Measurements from ENCODE around the gene AJM1. TPM values are rescaled to one million over a fixed set of nuclear protein-coding genes. Genes with fewer than 3 reads are reported as not detected.

Gene AJM1
- total RNA-seq, 1 donor from 2014 or later, result 3.3 TPM

GRCh38 chr9:136854113-136854841 lies 12.0 kb downstream of the AJM1 start:
- no peak overlapping the region for H3K4me3 ChIP-seq (ENCODE audit: insufficient read depth, low read depth, low read length)
- H3K9me3 ChIP-seq (ENCODE audit: insufficient read depth, low read depth, low read length), result no peaks in the 10 kb centered on the region
- Mint-ChIP-seq H3K36me3 (ENCODE audit: low read depth, unreplicated experiment) (no peaks in the 10 kb centered on the region), H3K9me3 (ENCODE audit: unreplicated experiment) (no peaks in the 10 kb centered on the region), H3K4me3 (ENCODE audit: unreplicated experiment) (no peak overlapping the region), H3K27ac (ENCODE audit: unreplicated experiment) (no peak overlapping the region), H3K4me1 (ENCODE audit: low read depth, unreplicated experiment) (peaks cover 2% of the 10 kb centered on the region), H3K27me3 (ENCODE audit: low read depth, unreplicated experiment) (no peaks in the 10 kb centered on the region)
- no peaks in the 10 kb centered on the region for H3K27me3 ChIP-seq (ENCODE audit: insufficient read depth, low read length)
- no peak for FAIRE-seq
- H2AFZ ChIP-seq (ENCODE audit: low read depth, low read length), result no peak overlapping the region
- H3K27ac ChIP-seq (ENCODE audit: low read depth, low read length), result no peak overlapping the region
- no peaks in the 10 kb centered on the region for H3K36me3 ChIP-seq (ENCODE audit: insufficient read depth, low read length)
- no peak overlapping the region for H3K4me2 ChIP-seq (ENCODE audit: low read length)
- H4K20me1 ChIP-seq (ENCODE audit: insufficient read depth, low read length), result peaks cover 20% of the 10 kb centered on the region
- H3K79me2 ChIP-seq (ENCODE audit: insufficient read depth, low read length), result peaks cover 11% of the 10 kb centered on the region
- DNase-seq (ENCODE audit: low read depth), result no peak
- no peak overlapping the region for H3K9ac ChIP-seq (ENCODE audit: low read length)
- no peak for TF ChIP-seq EZH2 (IDR thresholded peaks at IDR 0.05; ENCODE audit: insufficient read depth, low read length)
- TF ChIP-seq CTCF (IDR thresholded peaks at IDR 0.05; ENCODE audit: insufficient read depth, low read depth, low read length), result no peak
- H3K4me1 ChIP-seq (ENCODE audit: insufficient read depth, low read length), result peaks cover 13% of the 10 kb centered on the region

- no peak overlapping the region for H3K4me3 ChIP-seq (ENCODE audit: insufficient read depth, low read depth, low read length)
- H3K4me3 Mint-ChIP-seq (ENCODE audit: unreplicated experiment), result no peak overlapping the region
- H3K4me1 ChIP-seq (ENCODE audit: insufficient read depth, low read length), result peaks cover 12% of the 10 kb centered on the region
- no peak overlapping the region for H3K9ac ChIP-seq (ENCODE audit: low read length)
- no peaks in the 10 kb centered on the region for H3K36me3 Mint-ChIP-seq (ENCODE audit: low read depth, unreplicated experiment)
- no peak for FAIRE-seq
- peaks cover 21% of the 10 kb centered on the region for H4K20me1 ChIP-seq (ENCODE audit: insufficient read depth, low read length)
- H3K27me3 ChIP-seq (ENCODE audit: insufficient read depth, low read length), result no peaks in the 10 kb centered on the region
- peaks cover 2% of the 10 kb centered on the region for H3K4me1 Mint-ChIP-seq (ENCODE audit: low read depth, unreplicated experiment)
- no peaks in the 10 kb centered on the region for H3K27me3 Mint-ChIP-seq (ENCODE audit: low read depth, unreplicated experiment)
- H3K9me3 ChIP-seq (ENCODE audit: insufficient read depth, low read depth, low read length), result no peaks in the 10 kb centered on the region
- DNase-seq (ENCODE audit: low read depth), result no peak
- no peak for TF ChIP-seq EZH2 (IDR thresholded peaks at IDR 0.05; ENCODE audit: insufficient read depth, low read length)
- no peak for TF ChIP-seq CTCF (IDR thresholded peaks at IDR 0.05; ENCODE audit: insufficient read depth, low read depth, low read length)
- no peaks in the 10 kb centered on the region for H3K36me3 ChIP-seq (ENCODE audit: insufficient read depth, low read length)
- no peak overlapping the region for H3K27ac ChIP-seq (ENCODE audit: low read depth, low read length)
- H3K27ac Mint-ChIP-seq (ENCODE audit: unreplicated experiment), result no peak overlapping the region
- H3K79me2 ChIP-seq (ENCODE audit: insufficient read depth, low read length), result peaks cover 7% of the 10 kb centered on the region
- no peak overlapping the region for H3K4me2 ChIP-seq (ENCODE audit: low read length)
- no peak overlapping the region for H2AFZ ChIP-seq (ENCODE audit: low read depth, low read length)
- H3K9me3 Mint-ChIP-seq (ENCODE audit: unreplicated experiment), result no peaks in the 10 kb centered on the region
These were observed 12.7 kb downstream of the AJM1 start for GRCh38 chr9:136854842-136855460.

Data from astrocyte (in vitro differentiated cells and primary cell).